Cardiac fibroblast (primary cell): Measurements from ENCODE around the gene AVPR2.

Experiments
- DNase-seq, 2 donors: peaks; one replicate each; pipeline versions ENCODE4 v3.0.0 to v3.0.0-alpha.2; 2010; ENCODE audit warnings: low read depth in 2 of 2
- H3K4me3 ChIP-seq, 2 donors: replicated peaks in 1 of 2; 1 replicate in 1 of 2; 2 replicates in 1 of 2; pipeline ENCODE4 v1.5.1; 2011; ENCODE audit warnings: low read depth in 2 of 2, low read length in 2 of 2, mild to moderate bottlenecking in 2 of 2, moderate library complexity in 1 of 2
- TF ChIP-seq, protein P1 (sequence below): IDR thresholded peaks from one replicate; pipeline ENCODE4 v1.5.1; 2011; ENCODE audit warnings: low read depth, mild to moderate bottlenecking, low read length, inconsistent platforms

Gene AVPR2

DNA sequence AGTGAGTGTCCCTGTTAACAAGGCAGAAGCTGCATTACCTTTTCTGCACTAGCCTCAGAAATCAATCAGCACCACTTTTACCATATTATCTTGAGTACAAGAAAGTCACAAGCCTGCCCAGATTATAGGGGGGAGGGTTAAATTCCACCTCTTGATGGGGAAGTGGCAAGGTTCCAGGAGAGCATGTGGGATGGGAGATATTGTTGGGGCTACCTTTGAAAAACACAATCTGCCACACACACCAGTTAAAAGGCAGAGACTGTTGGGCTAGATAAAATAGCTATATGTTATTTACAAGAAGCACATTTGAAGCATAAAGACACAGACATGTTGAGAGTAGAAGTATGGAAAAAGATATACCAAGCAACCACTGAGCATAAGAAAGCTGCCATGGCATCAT lies 6.6 kb upstream of the AVPR2 start:
- H3K4me3 ChIP-seq: no peak overlapping the region
- no peak for DNase-seq
- TF ChIP-seq, protein P1, sequence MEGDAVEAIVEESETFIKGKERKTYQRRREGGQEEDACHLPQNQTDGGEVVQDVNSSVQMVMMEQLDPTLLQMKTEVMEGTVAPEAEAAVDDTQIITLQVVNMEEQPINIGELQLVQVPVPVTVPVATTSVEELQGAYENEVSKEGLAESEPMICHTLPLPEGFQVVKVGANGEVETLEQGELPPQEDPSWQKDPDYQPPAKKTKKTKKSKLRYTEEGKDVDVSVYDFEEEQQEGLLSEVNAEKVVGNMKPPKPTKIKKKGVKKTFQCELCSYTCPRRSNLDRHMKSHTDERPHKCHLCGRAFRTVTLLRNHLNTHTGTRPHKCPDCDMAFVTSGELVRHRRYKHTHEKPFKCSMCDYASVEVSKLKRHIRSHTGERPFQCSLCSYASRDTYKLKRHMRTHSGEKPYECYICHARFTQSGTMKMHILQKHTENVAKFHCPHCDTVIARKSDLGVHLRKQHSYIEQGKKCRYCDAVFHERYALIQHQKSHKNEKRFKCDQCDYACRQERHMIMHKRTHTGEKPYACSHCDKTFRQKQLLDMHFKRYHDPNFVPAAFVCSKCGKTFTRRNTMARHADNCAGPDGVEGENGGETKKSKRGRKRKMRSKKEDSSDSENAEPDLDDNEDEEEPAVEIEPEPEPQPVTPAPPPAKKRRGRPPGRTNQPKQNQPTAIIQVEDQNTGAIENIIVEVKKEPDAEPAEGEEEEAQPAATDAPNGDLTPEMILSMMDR: no peak

- TF ChIP-seq, protein P1: no peak
- peak; percentile 89 to 90 for DNase-seq
- no peak overlapping the region for H3K4me3 ChIP-seq
Observed at GRCh38 chrX:153900831-153901752, 3.4 kb upstream of the AVPR2 start.

- H3K4me3 ChIP-seq: no peak overlapping the region
- TF ChIP-seq, protein P1: no peak
- DNase-seq: no peak
Observed at GRCh38 chrX:153901753-153902140, 2.7 kb upstream of the AVPR2 start.

- no peak overlapping the region for H3K4me3 ChIP-seq
- TF ChIP-seq, protein P1: no peak
- no peak for DNase-seq
Observed at GRCh38 chrX:153902385-153902784, 2.1 kb upstream of the AVPR2 start.

- TF ChIP-seq, protein P1: no peak
- no peak for DNase-seq
- no peak overlapping the region for H3K4me3 ChIP-seq
Observed at GRCh38 chrX:153903238-153903980, 1.1 kb upstream of the AVPR2 start.

- no peak overlapping the region for H3K4me3 ChIP-seq
- TF ChIP-seq, protein P1: no peak
- DNase-seq: no peak
Observed at GRCh38 chrX:153905481-153906095, 1.1 kb downstream of the AVPR2 start.
